NOMO-1 treated with DMSO at 0.1 percent for 48 hours (cell line): ENCODE data around the gene PLEK.
A peak's percentile ranks its signal among the peaks of the same experiment; 100 is the strongest.
"Not testable (repeated sequence)": the region's sequence is repeated elsewhere in the genome, so short reads cannot be mapped to it uniquely, and the experiment has no call there.

Source experiments
- DNase-seq: peaks from one replicate; lab custom pipeline; 2025; ENCODE audit not compliant: unreplicated experiment; lab: John Stamatoyannopoulos, UW

Gene PLEK

DNA sequence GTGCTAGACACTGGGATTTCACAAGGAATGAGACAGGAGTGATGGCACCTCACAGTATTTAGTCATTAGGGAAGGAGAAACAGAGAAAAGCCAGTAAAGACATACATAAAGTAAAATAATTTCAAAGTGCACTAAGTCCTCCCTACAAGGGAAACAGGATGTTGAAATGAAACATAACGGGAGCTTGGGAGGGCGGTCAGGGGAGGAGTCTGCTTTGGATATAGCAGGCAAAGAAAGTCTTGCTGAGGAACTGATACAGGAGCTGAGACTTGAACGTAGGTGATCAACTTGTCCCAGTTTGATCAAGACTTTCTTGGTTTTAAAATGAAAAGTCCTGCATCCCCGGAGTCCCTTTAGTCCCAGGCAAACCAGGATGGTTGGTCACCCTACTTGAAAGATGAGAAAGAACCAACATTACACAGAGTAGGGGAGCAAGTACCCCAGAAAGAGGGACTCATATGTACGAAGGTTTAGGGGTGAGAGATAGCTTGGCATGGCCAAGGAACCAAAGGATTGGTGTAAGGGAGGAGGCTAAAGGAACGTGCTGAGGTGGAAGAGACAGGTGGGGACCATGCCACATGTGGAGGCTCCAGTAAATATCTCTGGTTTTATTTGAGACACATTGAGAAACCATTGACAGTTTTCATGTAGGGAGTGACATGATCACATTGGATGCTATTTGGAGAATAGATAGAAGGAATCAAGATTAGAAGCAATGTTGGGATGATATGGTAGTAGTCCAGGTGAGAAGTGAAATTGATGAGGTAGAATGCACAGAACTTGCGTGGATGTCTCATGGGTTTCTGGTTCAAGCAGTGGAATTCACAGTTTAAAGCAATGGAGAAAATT is 73.6 kb downstream of the PLEK start:
- peak; percentile 75 for DNase-seq

DNA sequence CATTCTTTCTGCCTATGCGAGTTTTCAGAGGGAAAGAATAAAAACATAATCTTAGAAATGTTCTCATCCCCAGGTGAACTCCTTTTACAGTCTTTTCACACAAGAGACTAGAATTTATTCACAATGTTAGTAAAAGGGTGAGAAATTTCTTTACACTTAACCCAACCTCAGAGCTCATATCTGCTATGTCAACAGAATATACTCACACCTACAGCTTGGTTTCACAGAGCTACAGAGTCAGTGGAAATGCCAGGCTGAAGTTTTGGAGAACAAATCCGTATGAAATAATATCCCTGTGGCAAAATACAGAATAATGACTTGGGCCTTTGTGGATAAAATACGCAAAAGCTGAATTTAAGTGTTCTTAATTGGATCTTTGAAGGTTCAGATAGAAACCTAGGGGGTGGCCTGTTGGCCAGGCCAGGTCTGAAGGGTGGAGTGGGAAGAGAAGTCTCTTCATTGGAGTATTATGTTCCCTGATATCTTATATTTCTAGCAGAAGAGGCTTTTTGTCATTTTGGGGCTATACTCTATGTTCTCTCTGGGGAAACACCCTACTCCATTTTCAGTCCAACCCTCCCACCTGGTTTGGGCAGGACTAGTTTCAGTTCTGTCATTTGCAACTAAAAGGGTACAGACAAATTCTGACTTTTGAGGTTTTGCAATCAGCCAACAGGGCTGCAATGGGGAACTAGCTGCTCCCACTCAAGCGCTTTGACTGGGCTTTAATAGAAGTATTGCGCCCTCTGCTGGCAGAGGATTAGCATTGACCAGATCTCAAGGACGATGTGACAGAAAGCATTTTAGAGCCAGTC is 76.3 kb downstream of the PLEK start:
- DNase-seq = peak; percentile 98

DNA sequence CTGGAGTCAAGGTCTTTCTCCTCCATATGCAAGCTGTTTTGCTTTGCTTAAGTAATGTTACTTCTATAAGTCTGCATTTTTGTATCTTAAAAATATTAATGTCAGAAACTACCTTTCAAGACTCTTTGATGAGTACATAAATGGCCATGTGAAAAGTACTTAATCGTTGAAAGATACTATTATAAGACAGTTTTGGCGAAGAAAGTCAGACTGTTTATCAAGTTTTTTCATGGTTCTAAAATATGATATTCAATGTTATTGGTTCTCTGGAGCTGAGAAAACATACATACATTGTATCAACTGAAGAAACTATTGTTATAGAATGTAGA is 76.9 kb downstream of the PLEK start:
- DNase-seq = no peak

DNA sequence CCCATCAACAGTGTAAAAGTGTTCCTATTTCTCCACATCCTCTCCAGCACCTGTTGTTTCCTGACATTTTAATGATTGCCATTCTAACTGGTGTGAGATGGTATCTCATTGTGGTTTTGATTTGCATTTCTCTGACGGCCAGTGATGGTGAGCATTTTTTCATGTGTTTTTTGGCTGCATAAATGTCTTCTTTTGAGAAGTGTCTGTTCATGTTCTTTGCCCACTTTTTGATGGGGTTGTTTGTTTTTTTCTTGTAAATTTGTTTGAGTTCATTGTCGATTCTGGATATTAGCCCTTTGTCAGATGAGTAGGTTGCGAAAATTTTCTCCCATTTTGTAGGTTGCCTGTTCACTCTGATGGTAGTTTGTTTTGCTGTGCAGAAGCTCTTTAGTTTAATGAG is 81.3 kb downstream of the PLEK start:
- not testable (repeated sequence) for DNase-seq
